Body of pancreas (tissue), 4 donors: ENCODE data around the gene PAK4.

Experiments
- CTCF ChIP-seq, 7 experiments: fragments of 450-650 bp in 4 of 7; fragments of 200-600 bp in 3 of 7; sonication (generic) in 3 of 7; IDR thresholded peaks; one replicate each; pipeline ENCODE4 v1.5.1; 2016 to 2019; ENCODE audit warnings: antibody characterized with exemption in 7 of 7
- POLR2A ChIP-seq, 3 donors: fragments of 450-650 bp; IDR thresholded peaks; one replicate each; pipeline ENCODE4 v1.6.1; 2016; ENCODE audit warnings: antibody characterized with exemption in 3 of 3, mild to moderate bottlenecking in 2 of 3

GRCh38 chr19:39110263-39110967 is 15.2 kb upstream of the PAK4 start:
- TF ChIP-seq CTCF (IDR thresholded peaks at IDR 0.05) (peak; percentile 61 to 78 (median 72)), POLR2A (IDR thresholded peaks at IDR 0.05) (no peak)
